GM18519 (cell line): ENCODE results near the gene KIF16B.

Experiments used
- ATAC-seq: cut with Tn5 transposase; IDR thresholded peaks from one replicate; pipeline ENCODE4 v1.9.1; 2021; ENCODE audit warnings: mild to moderate bottlenecking, moderate library complexity; ENCODE audit not compliant: unreplicated experiment, low FRiP score

The KIF16B gene

DNA sequence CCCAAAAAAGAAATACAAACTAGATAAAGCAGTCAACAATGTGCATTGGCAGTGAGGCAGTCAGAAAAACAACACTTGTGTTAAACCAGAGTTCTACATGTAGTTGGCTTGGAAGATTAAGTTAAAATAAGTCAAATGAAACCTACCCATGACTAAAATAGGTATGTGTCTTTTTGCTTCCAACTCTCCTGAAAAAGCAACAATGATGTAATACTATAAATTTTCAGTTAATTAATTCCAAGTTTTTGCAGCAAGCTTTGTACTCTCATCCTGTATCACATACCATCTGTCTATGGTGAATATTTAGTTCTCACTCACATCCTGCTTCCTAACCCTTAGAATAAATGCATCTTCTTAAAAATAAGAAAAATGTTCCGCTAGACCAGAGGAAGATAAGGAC is 261.5 kb downstream of the KIF16B start:
- ATAC-seq, result no peak

DNA sequence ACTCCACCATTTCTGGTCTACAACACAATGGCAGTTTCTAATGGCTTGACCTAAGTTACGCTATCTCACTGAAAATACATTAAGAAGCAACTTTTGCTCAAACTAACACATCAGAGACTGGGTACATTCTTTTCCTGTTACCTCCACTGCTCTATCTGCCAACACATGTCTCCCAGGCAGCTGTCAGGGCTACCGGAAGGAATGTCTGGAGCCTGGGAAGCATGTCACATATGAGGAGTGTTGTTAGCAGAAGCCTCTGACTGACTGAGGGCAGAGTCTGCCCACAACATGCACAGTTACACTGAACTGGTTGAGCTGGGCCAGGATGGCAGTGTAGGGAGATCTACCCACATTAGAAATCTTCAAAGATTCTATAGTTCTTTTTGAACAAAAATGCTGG is 264.5 kb downstream of the KIF16B start:
- ATAC-seq, result no peak

DNA sequence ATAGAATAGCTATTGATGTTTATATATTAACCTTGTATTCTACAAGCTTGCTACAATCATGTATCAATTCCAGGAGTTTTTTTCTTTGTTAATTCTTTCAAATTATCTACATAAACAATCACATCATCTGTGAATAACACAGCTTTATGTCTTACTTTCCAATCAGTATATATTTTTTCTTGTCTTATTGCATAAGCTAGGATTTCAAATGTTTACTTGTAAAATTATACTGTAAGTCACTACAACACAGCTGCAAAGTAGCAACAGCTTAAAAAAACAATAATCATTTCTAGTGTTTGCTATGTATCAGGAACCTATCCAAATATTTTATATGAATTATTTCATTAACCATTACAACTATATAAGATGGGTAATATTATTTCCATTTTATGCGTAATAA is 270.4 kb downstream of the KIF16B start:
- no peak for ATAC-seq

DNA sequence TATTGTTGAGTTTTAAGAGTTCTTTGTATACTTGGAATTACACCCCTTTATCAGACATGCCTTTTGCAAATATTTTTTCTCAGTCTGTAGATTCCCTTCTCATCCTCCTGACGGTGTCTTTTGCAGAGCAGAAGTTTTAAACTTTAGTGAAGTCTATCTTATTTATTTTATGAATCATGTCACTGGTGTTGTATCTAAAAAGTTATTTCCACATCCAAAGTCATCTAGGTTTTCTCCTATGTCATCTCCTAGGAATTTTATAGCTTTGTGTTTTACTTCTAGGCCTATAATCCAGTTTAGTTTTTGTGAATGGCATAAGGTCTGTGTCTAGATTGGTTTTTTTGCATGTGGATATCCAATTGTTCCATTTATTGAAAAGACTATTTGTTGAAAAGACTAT is 271.3 kb downstream of the KIF16B start:
- no peak for ATAC-seq

DNA sequence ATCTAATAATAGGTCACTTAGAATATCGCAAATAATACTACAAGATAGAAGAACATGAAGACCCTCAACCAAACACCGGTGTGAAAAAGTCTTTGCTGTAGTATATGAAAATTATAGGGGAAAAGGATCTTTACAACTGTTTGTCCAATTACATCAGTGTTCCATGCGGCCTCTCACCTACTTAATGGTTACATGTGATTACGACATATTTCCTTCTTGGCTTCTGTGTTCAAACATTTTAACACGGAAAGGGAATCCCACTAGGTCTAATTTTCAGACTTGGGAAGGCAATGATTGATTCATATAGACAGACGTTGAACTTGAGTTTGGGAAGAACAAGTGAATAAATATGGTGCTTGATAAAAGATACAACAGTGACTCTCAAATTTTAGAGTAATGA is 273.4 kb downstream of the KIF16B start:
- ATAC-seq, result no peak

DNA sequence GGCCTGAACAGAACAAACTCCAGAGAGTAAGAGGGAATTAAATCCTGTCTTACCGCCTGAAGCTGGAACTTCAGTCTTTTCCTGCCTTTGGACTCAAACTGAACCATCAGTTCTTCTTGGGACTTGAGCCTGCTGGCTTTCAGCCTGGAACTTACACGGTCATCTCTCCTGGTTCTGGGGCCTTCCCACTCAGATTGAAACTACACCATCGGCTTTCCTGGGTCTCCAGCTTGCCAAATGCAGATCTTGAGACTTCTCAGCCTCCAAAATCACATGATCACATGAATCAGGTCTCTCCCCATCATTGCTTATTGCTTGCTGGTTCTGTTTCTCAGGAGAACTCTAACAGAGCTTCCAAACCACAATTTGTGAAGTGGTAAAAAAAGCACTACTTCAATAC is 276.3 kb downstream of the KIF16B start:
- no peak for ATAC-seq

DNA sequence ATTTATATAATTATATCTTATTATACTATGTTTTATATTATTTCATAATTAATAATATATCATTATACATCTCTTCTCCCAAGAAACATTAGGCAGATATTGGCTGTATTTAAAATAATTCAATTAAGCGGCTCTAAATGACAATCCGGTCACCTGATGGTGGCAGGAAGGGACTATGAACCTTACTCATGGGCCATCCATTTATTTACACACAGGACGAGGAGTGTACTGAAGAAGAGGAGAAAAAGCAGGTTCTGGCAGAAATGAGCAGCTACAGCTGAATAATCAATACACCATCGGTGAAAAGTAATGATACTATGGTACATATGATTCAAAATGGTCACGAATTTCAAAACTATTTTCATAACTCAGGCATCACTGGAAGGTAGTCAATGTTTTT is 277.7 kb downstream of the KIF16B start:
- ATAC-seq, result no peak

DNA sequence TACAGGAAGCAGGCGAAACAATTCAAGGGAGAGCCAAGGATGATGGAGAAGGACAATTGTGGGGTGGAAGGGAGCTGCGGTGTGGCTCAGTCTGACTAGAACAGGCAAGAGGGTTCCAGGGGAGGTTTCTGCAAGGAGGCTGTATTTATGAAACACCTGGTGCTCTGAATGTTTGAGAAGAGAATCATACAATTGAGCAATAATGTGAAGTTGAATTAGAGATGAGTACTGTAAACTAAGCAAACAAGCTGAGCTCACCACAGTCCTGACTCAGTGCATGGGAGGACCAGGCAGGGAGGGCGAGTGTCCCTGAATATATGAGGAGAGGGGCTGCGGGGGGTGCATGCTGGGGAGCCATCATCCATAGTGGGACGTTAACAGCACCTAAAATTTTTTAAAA is 279.7 kb downstream of the KIF16B start:
- ATAC-seq, result no peak

DNA sequence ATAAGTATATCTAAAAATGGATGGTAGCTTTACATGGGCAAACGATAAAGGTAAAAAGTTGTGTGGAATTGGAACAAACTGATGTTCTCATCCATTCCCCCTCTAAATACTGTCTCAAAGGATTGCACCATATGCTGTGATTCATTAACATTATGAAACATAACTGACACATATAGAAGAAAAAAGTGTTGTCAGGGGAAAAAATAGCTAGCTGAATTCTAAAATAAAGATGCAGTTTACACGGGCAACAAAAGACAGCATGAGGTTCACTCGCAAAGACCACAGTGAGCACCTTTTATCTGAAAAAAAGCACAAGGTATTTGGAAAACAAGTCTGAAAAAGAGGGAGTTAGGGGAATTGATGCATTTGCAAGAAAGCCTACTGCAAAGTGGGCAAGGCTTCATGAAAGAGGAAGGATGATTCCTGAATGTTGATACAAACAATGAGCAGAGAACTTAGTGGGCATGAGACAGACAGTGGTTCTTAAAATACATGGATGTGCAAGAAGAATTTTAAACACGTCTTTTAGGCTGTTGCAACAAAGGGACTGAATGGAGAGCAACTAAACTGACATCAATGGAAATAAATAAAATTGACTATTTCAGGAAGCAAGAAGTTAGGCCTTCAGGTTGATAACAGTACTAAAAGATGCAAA is 280.9 kb downstream of the KIF16B start:
- ATAC-seq, result no peak

DNA sequence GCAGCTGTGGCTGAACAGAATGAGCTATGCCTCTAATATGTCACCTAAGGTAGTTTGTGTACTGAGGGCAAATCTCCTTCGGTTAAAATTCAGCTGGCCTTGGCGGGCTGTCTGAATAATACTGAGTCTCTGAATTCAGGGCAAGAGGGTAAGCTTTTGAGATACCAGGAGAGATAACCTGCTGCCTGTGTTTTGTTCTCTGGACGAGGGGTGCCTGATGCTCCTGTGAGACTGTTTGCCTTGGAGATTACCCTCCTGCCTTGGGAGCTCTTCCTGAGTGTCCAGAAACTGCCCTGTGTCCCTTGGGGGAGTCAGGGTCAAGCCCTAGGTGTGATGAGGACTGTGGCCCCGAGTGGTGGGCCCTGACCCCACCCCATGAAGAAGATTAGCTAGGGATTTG is 282.9 kb downstream of the KIF16B start:
- ATAC-seq, result no peak

DNA sequence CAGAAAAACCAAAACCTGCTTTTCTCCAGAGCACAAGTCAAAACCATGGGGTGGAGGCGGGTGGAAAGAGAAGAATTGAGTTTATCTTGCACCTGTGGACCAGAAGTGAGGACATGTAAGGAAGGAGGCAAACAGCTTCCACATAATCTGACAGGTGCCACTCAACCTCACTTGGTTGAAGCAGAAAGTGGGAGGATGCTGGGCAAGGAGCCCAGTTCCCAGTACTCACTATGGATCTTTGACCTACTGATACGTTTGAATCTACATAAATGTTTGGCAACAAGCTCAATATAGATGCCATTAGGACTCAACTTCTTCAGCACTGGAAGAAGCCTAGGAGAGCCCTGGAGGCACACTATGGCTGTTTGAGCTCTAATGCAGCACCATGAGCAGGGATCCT is 285.5 kb downstream of the KIF16B start:
- ATAC-seq, result no peak

DNA sequence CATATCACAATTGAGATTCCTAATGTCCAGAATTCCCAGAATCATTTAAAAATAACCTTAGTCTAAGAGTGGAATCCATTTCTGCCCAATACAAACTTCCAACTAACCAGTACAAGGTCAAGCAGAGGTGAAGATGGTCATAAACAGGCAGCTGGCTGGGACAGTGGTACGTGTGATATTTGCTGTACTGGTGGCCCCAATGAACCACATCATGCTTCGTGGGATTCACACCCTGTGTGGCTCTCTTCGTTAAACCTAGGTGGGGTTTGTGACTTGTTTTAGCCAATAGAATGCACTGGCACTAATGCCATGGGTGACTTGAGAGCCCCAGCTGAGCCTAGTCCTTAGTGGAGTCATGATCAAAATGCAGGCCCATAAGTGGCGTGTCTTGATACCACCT is 286.6 kb downstream of the KIF16B start:
- no peak for ATAC-seq

DNA sequence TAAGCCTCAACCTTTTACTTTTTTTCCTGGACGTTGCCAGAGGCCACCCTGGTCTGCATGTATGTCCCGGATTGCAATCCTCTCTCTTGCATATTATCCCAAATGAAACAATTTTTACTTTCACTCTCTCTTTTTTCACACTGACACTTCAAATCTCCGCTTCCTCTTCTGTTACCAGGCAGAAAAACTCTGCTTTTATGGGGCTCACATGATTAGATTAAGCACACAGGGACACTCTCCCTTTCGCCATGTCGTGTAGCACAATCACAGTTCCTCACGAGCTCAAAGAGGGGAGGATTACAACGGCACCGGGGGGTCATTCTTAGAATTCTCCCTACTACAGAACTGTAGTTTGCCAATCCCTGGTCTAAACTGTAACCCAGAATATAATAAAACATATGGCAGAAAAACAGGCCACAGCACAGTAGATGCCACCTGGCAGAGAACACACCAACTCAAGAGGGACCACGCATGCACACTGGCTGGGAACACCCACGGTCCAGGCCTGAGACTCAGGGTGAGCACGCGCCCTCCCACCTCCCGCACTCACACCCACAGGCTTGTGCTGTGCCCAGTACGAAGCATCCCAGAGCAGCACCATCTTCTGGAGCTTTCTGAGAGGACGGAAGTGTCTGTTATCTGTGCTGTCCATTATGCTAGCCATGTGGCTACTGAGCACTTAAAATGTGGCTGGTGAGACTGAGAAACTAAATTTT is 288.7 kb downstream of the KIF16B start:
- ATAC-seq, result no peak

DNA sequence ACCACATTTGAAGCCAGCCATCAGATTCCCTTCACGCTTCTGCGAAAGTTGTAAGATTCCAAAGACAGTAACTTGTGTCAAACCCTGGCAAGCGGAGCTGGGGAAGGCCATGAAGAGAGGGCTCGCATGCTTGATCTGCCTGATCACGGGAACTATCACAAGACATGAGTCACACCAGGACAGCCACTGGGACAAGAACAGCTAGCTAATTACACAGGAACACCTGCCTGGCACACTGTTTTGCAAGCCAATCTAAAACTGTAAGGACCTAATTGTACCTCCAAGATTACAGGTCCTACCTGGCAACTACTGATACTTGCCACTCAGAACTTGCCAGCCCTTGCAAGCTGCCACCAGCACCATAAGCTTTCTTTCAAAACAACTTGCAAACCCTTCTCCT is 289.3 kb downstream of the KIF16B start:
- ATAC-seq, result no peak

DNA sequence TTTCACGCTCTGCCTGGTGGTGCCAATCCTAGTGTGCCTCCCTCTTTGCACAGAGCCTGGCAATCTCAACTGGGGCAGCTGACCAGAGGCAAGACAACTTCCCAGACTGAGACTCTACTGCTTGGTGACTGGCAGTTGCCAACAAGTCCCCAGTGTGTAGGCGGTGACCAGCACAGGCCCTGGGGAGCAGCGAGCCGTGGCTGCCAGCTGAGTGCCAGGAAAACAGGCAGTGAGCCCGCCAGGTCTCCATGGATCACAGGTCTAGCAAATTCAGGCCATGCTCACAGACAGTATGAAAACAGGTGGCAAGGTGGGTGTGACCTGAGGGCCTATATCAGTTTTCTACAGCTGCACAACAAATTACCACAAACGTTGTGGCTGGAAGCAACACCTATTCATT is 289.9 kb downstream of the KIF16B start:
- ATAC-seq, result no peak

DNA sequence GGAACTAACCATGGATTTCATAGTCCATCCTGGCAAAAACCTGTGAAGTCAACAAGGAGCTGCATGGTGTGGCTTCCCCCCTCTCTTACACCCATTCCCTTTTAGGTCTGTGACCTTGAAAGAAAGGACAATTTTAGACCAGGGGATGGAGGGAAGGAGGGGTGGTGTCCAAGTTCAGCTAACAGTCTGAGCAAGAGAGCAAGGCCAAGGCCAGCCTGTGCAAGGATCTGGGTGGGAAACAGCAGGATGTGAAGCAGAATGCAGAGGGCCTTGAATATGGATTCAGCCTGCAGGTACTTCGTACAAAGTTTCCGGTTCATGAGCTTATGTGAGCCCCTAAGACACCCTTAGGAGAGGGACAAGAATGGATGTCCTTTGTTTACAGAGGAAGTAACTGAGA is 293.0 kb downstream of the KIF16B start:
- no peak for ATAC-seq

DNA sequence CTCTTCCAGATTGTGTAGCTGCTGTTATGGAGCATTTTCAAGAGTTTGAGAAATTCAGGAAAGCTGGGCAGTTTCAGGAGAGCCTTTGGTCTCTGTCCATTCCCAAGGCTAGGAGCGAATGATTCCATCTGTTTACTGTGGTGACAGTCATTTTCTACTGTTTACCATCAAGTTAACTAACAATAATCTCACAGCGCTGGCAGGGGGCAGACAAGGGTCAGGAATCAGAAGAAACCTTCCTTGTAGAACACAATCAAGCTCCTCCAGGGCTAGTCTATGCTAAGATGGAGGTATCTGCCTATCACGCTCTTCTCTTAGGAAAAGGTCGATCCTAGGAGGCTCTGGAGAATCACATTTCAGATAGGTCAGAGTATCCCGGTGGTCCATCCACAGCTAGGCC is 293.9 kb downstream of the KIF16B start:
- ATAC-seq, result no peak

DNA sequence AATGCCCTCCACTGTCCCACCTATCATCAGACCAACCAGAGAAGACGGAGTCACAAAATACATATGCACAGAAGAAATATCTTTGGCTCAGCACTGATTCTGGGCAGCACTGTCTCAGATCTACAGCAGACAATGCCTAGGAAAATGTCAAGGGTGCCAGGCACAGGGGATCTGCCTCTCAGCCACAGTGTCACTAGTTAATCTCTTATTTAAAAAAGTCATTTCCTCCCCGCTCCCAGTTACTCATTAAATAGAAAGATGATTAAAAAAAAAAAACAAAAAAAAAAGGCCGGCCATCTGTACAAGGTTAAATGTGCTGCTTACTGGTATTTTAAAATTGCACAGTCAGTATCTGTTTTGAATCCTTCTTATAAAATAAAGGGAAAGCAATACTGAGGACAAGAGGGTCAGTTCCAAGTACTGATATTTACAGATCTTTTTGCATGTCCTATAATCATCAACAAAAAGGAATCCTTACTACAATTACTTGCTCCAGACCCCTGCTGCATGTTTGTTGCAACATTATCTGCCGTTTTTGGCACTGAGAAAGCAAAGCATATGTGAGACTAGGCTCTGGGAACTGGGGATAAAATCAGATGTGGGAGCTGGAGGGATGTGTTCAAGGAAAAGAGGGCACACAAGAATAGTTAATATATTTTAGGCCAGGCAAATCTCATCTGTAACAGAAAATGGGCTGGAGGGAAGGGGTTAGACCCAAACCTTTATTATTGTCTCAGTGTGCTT is 299.3 kb downstream of the KIF16B start:
- ATAC-seq, result no peak

DNA sequence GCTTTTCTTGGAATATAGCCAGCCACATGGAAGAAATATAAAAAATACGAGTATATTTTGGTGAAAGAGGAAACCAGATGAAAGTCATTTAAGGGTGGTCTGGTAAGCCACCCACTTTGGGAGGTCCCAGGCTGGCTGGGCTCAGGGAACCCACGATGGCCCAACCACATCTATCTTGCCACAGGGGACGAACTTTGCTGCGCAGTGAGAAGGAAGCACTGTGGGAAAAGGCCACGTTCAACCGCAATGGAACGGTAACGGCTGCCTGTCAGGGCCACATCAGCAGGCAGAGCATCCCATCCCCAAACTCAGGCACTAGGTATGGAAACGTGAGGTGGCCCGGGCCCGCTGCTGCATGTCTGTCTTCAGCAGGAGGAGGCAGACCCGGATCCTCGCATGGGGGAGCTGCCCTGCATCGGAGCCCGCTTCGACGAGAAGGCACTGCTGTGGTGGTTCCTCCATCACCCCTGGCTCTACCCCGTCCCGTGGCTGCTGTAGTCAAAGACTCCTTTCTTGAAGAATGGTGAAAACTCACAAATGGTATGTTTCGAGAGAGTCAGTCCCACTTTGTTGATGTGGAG is 300.4 kb downstream of the KIF16B start:
- no peak for ATAC-seq

DNA sequence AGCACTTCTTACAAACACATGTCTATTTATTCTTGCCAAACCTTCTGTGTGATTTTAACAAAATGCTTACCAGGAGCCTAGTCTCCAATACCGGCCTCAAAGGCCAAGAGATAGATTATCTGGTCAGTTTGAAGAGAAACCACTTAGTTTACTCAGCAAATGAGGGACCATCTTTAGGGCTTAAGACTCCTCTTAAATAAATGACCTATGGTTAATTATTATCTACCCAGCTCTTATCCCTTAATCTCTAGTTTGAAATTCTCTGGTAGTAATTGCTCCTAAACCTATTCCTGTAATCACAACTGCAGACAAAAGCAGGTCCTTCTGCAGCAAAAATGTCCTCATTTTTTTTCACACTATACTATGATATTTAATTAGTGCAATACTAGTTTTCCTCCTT is 301.8 kb downstream of the KIF16B start:
- ATAC-seq, result no peak

DNA sequence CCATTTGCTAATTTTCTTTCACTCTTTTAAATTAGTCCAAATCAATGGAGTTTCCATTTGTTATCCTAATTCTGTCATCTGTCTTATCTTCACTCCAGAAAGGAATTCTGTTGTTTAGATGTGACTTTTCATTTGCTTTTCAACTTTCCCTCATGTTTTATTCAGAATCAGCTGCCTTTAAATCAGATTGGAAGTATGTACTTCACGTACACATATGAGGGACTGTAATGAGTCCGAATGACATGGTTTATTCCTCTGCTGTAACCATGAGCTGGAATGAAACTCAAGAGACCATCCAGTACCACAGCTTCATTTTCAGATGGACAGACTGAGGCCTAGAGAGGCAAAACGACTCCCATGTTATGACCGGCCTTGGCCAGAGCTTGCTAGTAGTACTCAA is 302.3 kb downstream of the KIF16B start:
- no peak for ATAC-seq
